Neural progenitor cell (in vitro differentiated cells): ENCODE measurements around the gene TMEM14A. TPM values are rescaled to one million over a fixed set of nuclear protein-coding genes. Genes with fewer than 3 reads are reported as not detected.

ENCODE experiments used
- DNase-seq: peaks from one replicate; pipeline ENCODE4 v3.0.0-alpha.2; 2016; ENCODE audit warnings: low spot score
- H2AFZ ChIP-seq: fragments of 200-600 bp; sonication (generic); replicated peaks from 2 replicates; pipeline ENCODE4 v1.6.1; 2016; ENCODE audit warnings: antibody characterized with exemption
- H3F3A ChIP-seq: fragments of 200-600 bp; sonication (generic); 2 replicates; pipeline ENCODE4 v1.6.1; 2016; ENCODE audit warnings: antibody characterized with exemption, low read depth
- H3K27ac ChIP-seq: fragments of 200-600 bp; sonication (generic); 2 replicates; pipeline ENCODE4 v1.5.1; 2016; ENCODE audit warnings: mild to moderate bottlenecking
- H3K27me3 ChIP-seq: fragments of 200-600 bp; sonication (generic); 2 replicates; pipeline ENCODE4 v1.6.1; 2016; ENCODE audit warnings: mild to moderate bottlenecking, moderate library complexity
- H3K36me3 ChIP-seq: fragments of 200-600 bp; sonication (generic); 2 replicates; pipeline ENCODE4 v1.5.1; 2016
- H3K4me1 ChIP-seq: fragments of 200-600 bp; sonication (generic); 2 replicates; pipeline ENCODE4 v1.6.1; 2016; ENCODE audit warnings: mixed run types
- H3K4me2 ChIP-seq: fragments of 200-600 bp; sonication (generic); 2 replicates; pipeline ENCODE4 v1.6.1; 2016
- H3K4me3 ChIP-seq: fragments of 200-600 bp; sonication (generic); 2 replicates; pipeline ENCODE4 v1.5.1; 2016
- H3K79me2 ChIP-seq: fragments of 200-600 bp; sonication (generic); 2 replicates; pipeline ENCODE4 v1.6.1; 2016; ENCODE audit warnings: low read depth
- H3K9ac ChIP-seq: fragments of 200-600 bp; sonication (generic); 2 replicates; pipeline ENCODE4 v1.6.1; 2016
- H3K9me3 ChIP-seq: fragments of 200-600 bp; sonication (generic); 2 replicates; pipeline ENCODE4 v1.5.1; 2016; ENCODE audit warnings: low read depth
- H4K20me1 ChIP-seq: fragments of 200-600 bp; sonication (generic); 2 replicates; pipeline ENCODE4 v1.6.1; 2016; ENCODE audit warnings: low read depth
- H3K27ac Mint-ChIP-seq: 3 replicates; pipeline ENCODE4 v1.8.0; 2021; ENCODE audit warnings: mixed read lengths
- H3K27me3 Mint-ChIP-seq: 2 replicates; pipeline ENCODE4 v1.8.0; 2022; ENCODE audit warnings: low read depth, mild to moderate bottlenecking, inconsistent platforms, moderate library complexity, mixed read lengths; ENCODE audit not compliant: insufficient read depth
- H3K36me3 Mint-ChIP-seq: 3 replicates; pipeline ENCODE4 v1.8.0; 2021; ENCODE audit warnings: mixed read lengths
- H3K4me1 Mint-ChIP-seq: 3 replicates; pipeline ENCODE4 v1.8.0; 2021; ENCODE audit warnings: mixed read lengths
- H3K4me3 Mint-ChIP-seq: 3 replicates; pipeline ENCODE4 v1.8.0; 2021; ENCODE audit warnings: mild to moderate bottlenecking, moderate library complexity, mixed read lengths
- H3K9me3 Mint-ChIP-seq: 3 replicates; pipeline ENCODE4 v1.8.0; 2020; ENCODE audit warnings: mixed read lengths
- EZH2 ChIP-seq: fragments of 200-600 bp; sonication (generic); IDR thresholded peaks from 2 replicates; pipeline ENCODE4 v1.6.1; 2017; ENCODE audit warnings: antibody characterized with exemption, mild to moderate bottlenecking, moderate library complexity
- EZH2phosphoT487 ChIP-seq: fragments of 200-600 bp; sonication (generic); IDR thresholded peaks from 2 replicates; pipeline ENCODE4 v1.6.1; 2017; ENCODE audit warnings: antibody characterized with exemption
- total RNA-seq: library from RNA; depleted of rRNA; stranded (reverse); fragments of >200 nt; gene quantifications from 2 replicates; pipeline ENCODE4 v1.2.3, GENCODE V29; 2015; ENCODE audit warnings: low replicate concordance
- TF ChIP-seq, protein P1 (sequence below): fragments of 200-600 bp; sonication (generic); IDR thresholded peaks from 2 replicates; pipeline ENCODE4 v1.5.1; 2017; ENCODE audit warnings: antibody characterized with exemption, mild to moderate bottlenecking

TMEM14A gene, protein sequence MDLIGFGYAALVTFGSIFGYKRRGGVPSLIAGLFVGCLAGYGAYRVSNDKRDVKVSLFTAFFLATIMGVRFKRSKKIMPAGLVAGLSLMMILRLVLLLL
- 23.4 and 33.7 TPM in 2 replicates for total RNA-seq

DNA sequence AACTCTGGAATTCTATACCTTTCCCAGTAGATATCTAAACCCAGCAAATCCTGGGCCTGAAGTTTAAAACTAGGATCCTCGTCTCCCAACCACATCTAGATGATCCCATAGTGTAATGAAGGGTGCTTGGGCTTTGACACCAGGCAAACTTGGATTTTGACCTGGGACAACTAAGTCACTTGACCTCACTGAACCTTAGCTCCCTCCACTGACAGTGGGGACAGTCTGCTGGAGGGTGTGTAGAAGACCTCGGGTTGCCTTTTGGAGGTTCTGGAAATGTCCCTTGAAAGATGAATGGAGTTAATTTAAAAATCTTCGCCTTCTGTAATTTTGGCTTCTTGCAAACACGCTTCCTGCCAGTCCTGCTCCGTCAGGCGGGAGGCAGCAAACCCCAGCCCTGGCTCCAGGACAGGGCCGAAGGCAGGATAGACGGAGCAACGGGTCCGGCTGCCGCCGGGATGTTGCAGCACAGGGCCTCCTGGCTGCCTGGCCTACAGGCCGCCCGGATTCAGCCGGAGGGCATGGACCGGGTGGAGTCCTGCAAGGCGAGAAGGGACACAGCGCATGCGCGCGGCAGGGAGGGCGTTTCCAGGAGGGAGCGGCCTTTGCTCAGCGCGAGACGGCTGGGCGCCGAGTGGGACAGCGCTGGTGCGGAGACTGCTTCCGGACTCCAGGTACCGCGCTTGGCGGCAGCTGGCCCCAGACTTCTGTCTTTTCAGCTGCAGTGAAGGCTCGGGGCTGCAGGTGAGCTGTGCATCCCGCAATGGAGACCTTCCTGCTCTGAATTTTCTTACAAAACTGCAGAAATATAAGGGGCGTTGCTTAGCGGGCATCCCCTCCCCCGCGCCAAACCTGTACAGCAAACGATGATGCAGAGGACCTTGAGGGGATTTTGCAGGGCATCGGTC lies at the start of gene TMEM14A:
TSS of gene TMEM14A (plus strand) at position 612 of the 908 bp plus-strand sequence. CDS start 5,990 bp downstream, outside the sequence.
- H3K27ac Mint-ChIP-seq: peak within 1 kb of the TSS; percentile 20
- H3K36me3 Mint-ChIP-seq: peaks cover 15% of the 10 kb centered on the region

DNA sequence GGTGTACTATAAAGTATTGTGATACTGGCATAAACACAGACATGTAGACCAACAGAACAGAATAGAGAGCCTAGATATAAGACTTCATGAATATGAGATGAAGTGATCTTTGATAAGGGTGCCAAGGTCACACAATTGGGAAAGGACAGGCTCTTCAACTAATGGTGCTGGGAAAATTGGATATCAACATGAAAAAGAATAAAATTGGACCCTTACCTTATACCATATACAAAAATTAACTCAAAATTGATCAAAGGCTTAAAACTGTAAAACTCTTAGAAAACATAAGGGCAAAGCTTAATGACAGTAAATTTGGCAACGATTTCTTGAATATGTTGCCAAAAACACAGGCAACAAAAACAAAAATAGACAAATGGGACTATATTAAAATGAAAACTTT lies 49.3 kb upstream of the TMEM14A start:
- H3K9me3 ChIP-seq: no peaks in the 10 kb centered on the region
- no peak overlapping the region for H3K27ac ChIP-seq
- H3K4me2 ChIP-seq: no peak overlapping the region
- no peak overlapping the region for H3K4me3 ChIP-seq
- H3K27me3 ChIP-seq: no peaks in the 10 kb centered on the region
- no peak overlapping the region for H3K9ac ChIP-seq
- no peak overlapping the region for H3K27ac Mint-ChIP-seq
- no peaks in the 10 kb centered on the region for H4K20me1 ChIP-seq
- no peaks in the 10 kb centered on the region for H3K4me1 Mint-ChIP-seq
- H3K9me3 Mint-ChIP-seq: peaks cover 3% of the 10 kb centered on the region
- no peaks in the 10 kb centered on the region for H3K36me3 Mint-ChIP-seq
- TF ChIP-seq, protein P1, sequence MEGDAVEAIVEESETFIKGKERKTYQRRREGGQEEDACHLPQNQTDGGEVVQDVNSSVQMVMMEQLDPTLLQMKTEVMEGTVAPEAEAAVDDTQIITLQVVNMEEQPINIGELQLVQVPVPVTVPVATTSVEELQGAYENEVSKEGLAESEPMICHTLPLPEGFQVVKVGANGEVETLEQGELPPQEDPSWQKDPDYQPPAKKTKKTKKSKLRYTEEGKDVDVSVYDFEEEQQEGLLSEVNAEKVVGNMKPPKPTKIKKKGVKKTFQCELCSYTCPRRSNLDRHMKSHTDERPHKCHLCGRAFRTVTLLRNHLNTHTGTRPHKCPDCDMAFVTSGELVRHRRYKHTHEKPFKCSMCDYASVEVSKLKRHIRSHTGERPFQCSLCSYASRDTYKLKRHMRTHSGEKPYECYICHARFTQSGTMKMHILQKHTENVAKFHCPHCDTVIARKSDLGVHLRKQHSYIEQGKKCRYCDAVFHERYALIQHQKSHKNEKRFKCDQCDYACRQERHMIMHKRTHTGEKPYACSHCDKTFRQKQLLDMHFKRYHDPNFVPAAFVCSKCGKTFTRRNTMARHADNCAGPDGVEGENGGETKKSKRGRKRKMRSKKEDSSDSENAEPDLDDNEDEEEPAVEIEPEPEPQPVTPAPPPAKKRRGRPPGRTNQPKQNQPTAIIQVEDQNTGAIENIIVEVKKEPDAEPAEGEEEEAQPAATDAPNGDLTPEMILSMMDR: no peak
- TF ChIP-seq EZH2phosphoT487: no peak
- no peak for DNase-seq
- H3F3A ChIP-seq: no peaks in the 10 kb centered on the region
- H3K4me1 ChIP-seq: no peaks in the 10 kb centered on the region
- no peaks in the 10 kb centered on the region for H3K27me3 Mint-ChIP-seq
- H2AFZ ChIP-seq: no peak overlapping the region
- no peaks in the 10 kb centered on the region for H3K79me2 ChIP-seq
- no peaks in the 10 kb centered on the region for H3K36me3 ChIP-seq
- no peak overlapping the region for H3K4me3 Mint-ChIP-seq

More for the DNA sequence above, at the start of gene TMEM14A:
- Histone ChIP-seq H3K27me3 (peaks cover 10% of the 10 kb centered on the region), H3K4me1 (peaks cover 26% of the 10 kb centered on the region), H3K27ac (no peak within 1 kb of the TSS), H3K9me3 (no peaks in the 10 kb centered on the region), H3K4me2 (peak within 1 kb of the TSS; percentile 97), H2AFZ (peak within 1 kb of the TSS; percentile 96), H3K4me3 (peak within 1 kb of the TSS; percentile 86), H4K20me1 (no peaks in the 10 kb centered on the region), H3F3A (peaks cover 10% of the 10 kb centered on the region), H3K79me2 (peaks cover 14% of the 10 kb centered on the region), H3K9ac (no peak within 1 kb of the TSS), H3K36me3 (no peaks in the 10 kb centered on the region)
- DNase-seq: peak; percentile 98
- Mint-ChIP-seq H3K4me3 (peak within 1 kb of the TSS; percentile 92), H3K27me3 (no peaks in the 10 kb centered on the region), H3K4me1 (peaks cover 17% of the 10 kb centered on the region), H3K9me3 (no peaks in the 10 kb centered on the region)
- no peak for TF ChIP-seq EZH2
- TF ChIP-seq, protein P1: no peak
- no peak for TF ChIP-seq EZH2phosphoT487

DNA sequence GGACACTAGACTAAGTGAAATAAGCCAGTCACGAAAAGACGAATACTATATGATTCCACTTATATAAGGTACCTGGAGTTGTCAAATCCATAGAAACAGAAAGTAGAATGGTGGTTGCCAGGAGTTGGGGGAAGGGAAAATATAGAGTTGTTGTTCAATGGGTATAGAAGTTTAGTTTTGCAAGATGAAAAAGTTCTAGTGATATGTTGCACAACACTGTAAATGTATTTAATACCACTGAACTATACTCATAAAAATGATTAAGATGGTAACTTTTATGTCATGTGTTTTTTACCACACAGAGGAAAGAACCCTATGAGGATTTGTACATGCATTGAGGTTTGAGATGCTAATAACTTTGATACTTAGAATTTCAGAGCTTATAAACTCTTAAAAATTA lies 48.1 kb upstream of the TMEM14A start:
- H3F3A ChIP-seq: no peaks in the 10 kb centered on the region
- no peaks in the 10 kb centered on the region for H3K4me1 ChIP-seq
- H3K36me3 ChIP-seq: no peaks in the 10 kb centered on the region
- Mint-ChIP-seq H3K9me3 (peaks cover 3% of the 10 kb centered on the region), H3K36me3 (no peaks in the 10 kb centered on the region), H3K4me1 (no peaks in the 10 kb centered on the region), H3K27me3 (no peaks in the 10 kb centered on the region), H3K4me3 (no peak overlapping the region), H3K27ac (no peak overlapping the region)
- no peak overlapping the region for H2AFZ ChIP-seq
- H3K4me2 ChIP-seq: no peak overlapping the region
- DNase-seq: no peak
- no peaks in the 10 kb centered on the region for H3K9me3 ChIP-seq
- no peaks in the 10 kb centered on the region for H3K27me3 ChIP-seq
- H3K4me3 ChIP-seq: no peak overlapping the region
- H3K9ac ChIP-seq: no peak overlapping the region
- no peaks in the 10 kb centered on the region for H4K20me1 ChIP-seq
- no peaks in the 10 kb centered on the region for H3K79me2 ChIP-seq
- H3K27ac ChIP-seq: no peak overlapping the region
- TF ChIP-seq, protein P1: no peak
- TF ChIP-seq EZH2: no peak
- TF ChIP-seq EZH2phosphoT487: no peak
